ENCODE results near the gene HCN1. TPM values are rescaled to one million over a fixed set of nuclear protein-coding genes. Genes with fewer than 3 reads are reported as not detected.

HCN1 gene
- total RNA-seq, 4 donors from 2014 or later: 0.16 TPM; not detected in 3

GRCh38 chr5:45411971-45412612, 284.1 kb downstream of the HCN1 start:
- intact Hi-C loops (cut with DNase I; ENCODE audit: low total_unique reads): no loop called here

GRCh38 chr5:45410304-45410995, 285.7 kb downstream of the HCN1 start:
- intact Hi-C loops (cut with DNase I; ENCODE audit: low total_unique reads): no loop called here
- 60 to 68% methylated on average over 3 of the region's 3 CpGs for WGBS, 2 donors
- H3K4me3 ChIP-seq (ENCODE audit: low read depth, poor library complexity, severe bottlenecking): no peak overlapping the region
- TF ChIP-seq POLR2A (IDR thresholded peaks at IDR 0.05) (no peak), CTCF (IDR thresholded peaks at IDR 0.05) (no peak)
- no peak for DNase-seq (ENCODE audit: low spot score in 2 of 2)

More at GRCh38 chr5:45411971-45412612, 284.1 kb downstream of the HCN1 start:
- H3K4me3 ChIP-seq (ENCODE audit: low read depth, poor library complexity, severe bottlenecking): no peak overlapping the region
- no peak for TF ChIP-seq POLR2A (IDR thresholded peaks at IDR 0.05)
- TF ChIP-seq CTCF (IDR thresholded peaks at IDR 0.05): no peak
- DNase-seq (ENCODE audit: low spot score in 2 of 2): no peak
- 48 to 67% methylated on average over 3 of the region's 3 CpGs for WGBS, 2 donors

- no peak for TF ChIP-seq POLR2A (IDR thresholded peaks at IDR 0.05)
- no peak for TF ChIP-seq CTCF (IDR thresholded peaks at IDR 0.05)
- 91% methylated on average over 2 of the region's 2 CpGs for WGBS, 2 donors
- intact Hi-C loops (cut with DNase I; ENCODE audit: low total_unique reads): no loop called here
These were observed 288.1 kb downstream of the HCN1 start for GRCh38 chr5:45408067-45408466.

GRCh38 chr5:45402804-45403455, 293.2 kb downstream of the HCN1 start:
- no peak overlapping the region for H3K4me3 ChIP-seq (ENCODE audit: low read depth, poor library complexity, severe bottlenecking)
- TF ChIP-seq POLR2A (IDR thresholded peaks at IDR 0.05) (no peak), CTCF (IDR thresholded peaks at IDR 0.05) (no peak)
- 86 to 96% methylated on average over 1 of the region's 1 CpG for WGBS, 2 donors
- intact Hi-C loops (cut with DNase I; ENCODE audit: low total_unique reads): no loop called here
- no peak for DNase-seq (ENCODE audit: low spot score in 2 of 2)

More at GRCh38 chr5:45408067-45408466, 288.1 kb downstream of the HCN1 start:
- no peak overlapping the region for H3K4me3 ChIP-seq (ENCODE audit: low read depth, poor library complexity, severe bottlenecking)
- DNase-seq (ENCODE audit: low spot score in 2 of 2): no peak

GRCh38 chr5:45399041-45399440, 297.1 kb downstream of the HCN1 start:
- WGBS, 2 donors: 33 to 63% methylated on average over 1 of the region's 1 CpG
- no peak overlapping the region for H3K4me3 ChIP-seq (ENCODE audit: low read depth, poor library complexity, severe bottlenecking)
- intact Hi-C loops (cut with DNase I; ENCODE audit: low total_unique reads): no loop called here
- no peak for TF ChIP-seq POLR2A (IDR thresholded peaks at IDR 0.05)
- TF ChIP-seq CTCF (IDR thresholded peaks at IDR 0.05): no peak
- no peak for DNase-seq (ENCODE audit: low spot score in 2 of 2)
